HG03175 (cell line): ENCODE data around the gene PIK3R3.

ENCODE experiments used
- ATAC-seq: cut with Tn5 transposase; IDR thresholded peaks from one replicate; pipeline ENCODE4 v1.9.1; 2021; ENCODE audit warnings: mild to moderate bottlenecking, moderate library complexity; ENCODE audit not compliant: unreplicated experiment

The PIK3R3 gene

DNA sequence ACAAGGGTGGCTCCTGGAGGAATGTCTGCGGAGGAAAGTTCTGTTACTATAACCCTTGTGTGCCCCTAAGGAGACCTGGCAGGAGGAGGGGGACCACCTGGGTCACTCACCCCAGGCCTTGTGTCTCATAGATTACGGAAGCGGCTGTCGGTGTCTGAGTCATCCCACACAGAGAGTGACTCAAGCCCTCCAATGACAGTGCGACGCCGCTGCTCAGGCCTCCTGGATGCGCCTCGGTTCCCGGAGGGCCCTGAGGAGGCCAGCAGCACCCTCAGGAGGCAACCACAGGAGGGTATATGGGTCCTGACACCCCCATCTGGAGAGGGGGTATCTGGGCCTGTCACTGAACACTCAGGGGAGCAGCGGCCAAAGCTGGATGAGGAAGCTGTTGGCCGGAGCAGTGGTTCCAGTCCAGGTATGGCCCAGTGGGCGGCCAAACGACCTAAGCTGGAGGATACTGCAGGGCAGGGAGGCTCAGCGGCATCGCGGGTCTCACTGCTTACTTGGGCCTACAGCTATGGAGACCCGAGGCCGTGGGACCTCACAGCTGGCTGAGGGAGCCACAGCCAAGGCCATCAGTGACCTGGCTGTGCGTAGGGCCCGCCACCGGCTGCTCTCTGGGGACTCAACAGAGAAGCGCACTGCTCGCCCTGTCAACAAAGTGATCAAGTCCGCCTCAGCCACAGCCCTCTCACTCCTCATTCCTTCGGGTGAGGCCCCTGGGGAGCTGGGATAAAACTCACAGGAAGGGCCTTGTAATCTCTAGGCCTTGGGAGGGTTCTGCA is 101.4 kb downstream of the PIK3R3 start:
- no peak for ATAC-seq

DNA sequence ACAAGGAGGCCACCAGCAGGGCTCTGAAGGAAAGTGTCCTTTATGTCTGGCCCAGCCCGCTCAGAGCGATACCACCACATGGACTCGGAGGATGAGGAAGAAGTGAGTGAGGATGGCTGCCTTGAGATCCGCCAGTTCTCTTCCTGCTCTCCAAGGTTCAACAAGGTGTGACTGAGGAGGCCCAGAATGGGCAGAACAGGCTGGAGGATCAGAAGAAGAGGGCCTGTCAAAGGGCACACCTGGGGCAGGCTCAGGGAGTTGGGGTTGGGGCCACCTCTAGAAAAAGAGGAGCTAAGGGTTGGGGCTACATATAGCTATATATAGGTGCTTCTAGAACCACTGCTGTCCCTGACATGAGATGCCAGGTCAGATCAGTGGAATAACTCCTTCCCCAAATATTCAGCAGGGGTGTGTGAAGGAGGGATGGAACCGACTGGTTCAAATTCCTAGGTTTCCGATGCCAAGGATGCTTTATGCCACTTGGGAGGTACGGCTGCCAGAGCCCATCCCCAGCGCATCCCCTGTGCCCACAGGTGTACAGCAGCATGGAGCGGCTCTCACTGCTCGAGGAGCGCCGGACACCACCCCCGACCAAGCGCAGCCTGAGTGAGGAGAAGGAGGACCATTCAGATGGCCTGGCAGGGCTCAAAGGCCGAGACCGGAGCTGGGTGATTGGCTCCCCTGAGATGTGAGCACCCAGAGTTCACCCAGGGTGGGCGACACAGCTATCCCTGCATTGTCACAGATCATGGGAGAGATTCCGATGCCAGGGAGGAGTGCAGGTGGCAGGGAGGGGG is 102.2 kb downstream of the PIK3R3 start:
- no peak for ATAC-seq

DNA sequence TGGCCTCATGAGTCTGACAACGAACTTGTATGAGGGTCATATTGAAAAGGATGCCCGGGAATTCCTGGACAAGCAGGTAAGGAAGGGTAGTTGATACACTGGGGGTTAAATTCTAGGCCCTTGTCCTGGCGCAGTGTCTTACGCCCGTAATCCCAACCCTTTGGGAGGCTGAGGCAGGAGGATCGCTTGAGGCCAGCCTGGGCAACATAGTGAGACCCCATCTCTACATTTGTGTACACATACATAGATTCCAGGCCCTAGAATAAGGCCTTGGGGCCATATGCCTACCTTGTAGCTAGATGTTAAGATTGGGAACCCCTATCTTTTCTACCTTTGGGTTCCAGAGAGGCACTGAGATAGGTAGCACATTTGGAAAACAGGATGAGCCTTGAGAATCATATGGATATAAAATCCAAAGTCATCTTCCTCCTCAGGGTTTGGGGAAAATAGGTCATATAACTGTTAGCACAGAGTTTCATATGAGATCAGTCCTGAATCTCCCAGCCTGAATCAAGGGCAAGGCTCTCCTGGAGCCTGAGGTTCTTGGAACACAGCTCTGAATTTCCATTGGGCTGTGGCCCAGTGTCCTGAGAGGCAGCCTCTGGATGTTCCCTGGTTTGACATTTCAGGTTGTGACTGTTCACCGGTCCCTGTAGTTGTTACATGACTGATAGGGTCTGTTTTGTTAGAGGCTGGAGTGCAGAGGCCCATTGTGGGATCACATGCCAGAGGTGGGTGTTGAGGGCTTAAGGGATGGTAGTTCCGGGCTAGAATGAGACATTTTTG is 104.4 kb downstream of the PIK3R3 start:
- ATAC-seq: no peak

DNA sequence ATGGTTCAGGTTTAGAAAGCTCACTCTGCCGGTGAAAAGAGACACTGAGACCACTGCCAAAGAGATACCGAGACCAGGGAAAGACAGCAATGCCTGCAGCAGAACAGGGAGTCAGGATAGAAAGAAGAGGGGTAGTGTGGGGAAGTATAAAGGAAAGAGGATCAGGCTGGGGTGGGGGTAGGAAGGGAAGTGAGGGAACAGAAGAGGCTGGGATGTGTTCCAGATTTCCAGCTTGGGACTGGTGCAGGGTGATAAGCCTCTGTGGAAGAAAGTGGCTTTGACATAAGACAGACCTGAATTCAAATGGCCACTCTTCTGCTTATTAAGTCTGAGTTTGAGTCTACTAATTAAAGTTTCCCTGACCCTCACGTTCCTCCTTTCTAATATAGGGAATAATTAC is 105.9 kb downstream of the PIK3R3 start:
- ATAC-seq: no peak

DNA sequence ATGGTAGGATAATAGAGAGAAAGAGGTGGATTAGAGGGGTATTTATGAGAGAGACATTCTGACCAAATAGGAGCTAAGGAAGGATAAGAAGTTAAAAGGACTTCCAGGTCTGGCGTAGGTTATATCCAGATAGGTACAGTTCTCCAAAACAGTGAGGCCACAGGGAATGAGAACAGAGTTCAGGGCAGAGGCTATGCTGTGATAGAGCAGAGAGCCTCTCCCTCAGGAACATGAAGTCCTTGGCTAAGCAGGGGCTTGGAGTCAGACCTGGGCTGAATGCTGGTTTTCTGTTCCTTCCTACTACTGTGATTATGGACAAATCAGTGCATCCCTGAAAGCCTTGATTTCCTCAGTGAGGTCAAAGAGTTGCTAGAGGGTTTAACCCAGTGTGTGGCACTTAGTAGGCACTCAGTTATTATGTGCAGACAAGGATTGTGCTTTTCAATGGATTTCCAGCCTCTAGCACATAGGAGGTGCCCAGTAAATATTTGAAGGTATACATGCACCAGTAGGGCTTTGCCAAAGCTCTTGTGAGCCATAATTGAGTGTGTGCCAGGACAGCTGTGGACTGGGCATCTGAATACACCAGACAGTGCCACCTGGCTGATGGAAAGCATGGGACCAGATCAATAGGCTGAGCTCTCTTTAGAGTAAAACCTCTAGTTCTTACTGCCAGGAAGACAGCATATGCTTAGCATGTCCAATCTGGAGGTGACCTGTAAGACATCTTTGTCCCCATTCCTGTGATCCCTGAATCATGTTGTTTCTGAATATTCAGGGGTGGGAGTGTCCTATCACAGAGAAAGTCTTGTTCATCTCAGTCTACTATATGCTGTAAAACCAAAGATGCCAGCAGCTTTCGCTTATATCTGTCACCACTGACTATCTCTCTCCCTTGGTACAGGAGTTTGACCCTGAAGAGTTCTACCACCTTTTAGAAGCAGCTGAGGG is 111.1 kb downstream of the PIK3R3 start:
- no peak for ATAC-seq

DNA sequence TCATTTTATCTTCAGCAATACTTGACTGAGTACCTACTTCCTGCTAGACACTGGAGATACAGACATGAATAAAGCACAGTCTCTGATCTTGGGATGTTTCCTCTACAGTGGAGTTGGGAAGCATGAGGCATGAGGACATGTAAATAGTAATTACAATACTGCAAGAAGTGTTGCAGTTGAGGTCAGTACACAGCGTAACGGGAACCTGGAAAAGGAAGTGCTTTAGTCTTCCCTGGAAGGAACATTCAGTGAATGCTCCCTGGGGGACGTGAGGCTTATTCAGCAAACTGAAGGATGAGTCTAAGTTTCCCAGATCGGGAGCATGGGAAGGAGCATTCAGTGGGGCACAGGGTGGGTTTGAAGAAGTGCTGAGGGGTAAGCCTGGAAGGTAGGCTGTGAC is 112.4 kb downstream of the PIK3R3 start:
- ATAC-seq: no peak

DNA sequence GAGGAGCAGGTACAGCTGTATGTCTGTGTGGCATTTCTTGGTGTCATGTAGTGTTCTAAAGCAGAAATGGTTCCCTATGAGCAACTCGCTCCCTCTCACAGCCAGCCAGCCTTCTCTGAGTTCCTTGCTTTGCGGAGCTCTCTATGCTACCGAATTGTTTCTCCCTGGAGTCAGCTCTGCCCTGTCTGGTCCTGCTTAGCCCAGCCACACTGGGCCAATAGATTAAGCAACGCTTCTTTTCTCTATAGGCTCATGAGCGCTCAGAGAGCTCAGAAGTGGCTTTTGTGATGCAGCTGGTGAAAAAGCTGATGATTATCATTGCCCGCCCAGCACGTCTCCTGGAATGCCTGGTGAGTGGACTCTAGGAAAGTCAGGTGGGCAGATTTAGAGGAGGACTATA is 113.1 kb downstream of the PIK3R3 start:
- no peak for ATAC-seq

DNA sequence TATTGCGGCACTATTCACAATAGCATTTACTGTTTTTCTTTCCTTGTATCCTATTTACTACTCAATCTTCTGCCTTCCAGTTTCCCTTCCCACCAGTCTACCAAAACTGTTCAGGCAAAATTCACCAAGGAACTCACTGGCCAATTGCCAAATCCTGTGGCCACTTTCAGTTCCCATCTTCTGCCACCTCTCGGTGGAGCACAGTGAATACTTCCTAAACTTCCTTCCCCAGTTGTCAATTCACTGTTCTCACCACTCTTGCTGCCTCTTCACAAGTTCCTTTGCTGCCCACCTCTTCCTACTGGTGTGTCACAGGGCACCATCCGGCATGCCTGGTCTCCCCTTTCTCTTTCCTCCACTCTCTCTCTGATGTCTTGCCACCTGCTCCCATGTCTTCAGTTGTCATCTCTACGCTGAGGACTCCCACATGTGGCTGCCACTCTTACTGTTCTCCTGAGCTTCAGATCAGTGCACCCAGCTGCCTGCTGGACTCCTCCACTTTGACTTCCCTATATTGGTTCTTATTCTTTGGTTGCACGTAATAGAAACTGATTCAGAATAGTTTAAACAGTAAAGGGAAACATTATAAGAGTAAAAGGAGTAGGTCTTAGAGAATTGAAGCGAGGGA is 114.4 kb downstream of the PIK3R3 start:
- no peak for ATAC-seq

DNA sequence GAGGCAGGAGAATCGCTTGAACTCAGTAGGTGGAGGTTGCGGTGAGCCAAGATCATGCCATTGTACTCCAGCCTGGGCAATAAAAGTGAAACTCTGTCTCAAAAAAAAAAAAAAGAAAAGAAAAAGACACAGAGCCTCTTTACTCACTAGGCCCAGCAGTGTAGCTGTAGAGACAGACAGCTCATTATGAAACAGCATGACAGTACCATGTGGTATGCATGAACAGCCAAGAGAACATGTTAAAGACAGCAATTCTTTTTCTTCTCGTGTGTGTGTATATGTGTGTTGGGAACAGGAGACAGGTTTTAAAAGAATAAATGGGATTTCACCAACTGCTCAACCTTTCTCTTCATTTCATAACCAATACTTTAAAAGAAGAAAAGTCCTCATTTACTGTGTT is 118.8 kb downstream of the PIK3R3 start:
- no peak for ATAC-seq

DNA sequence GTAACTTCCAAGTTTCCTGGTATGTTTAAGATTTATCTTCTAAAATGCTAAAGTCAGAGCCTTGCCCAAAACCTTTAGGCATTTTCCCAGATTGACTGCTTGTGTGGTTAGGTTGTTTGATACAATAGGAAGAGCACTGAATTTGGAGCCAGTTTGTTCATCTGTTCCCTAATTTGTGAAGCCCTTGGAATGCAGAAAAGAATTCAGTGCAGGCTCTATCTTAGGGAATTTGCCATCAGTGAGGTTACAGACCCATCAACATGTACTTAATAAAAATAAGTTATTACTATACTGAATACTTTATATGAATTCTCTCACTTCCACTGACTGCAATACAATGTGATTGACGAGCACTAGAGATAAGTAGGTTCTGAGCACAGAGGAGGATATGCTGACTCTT is 120.2 kb downstream of the PIK3R3 start:
- ATAC-seq: no peak

DNA sequence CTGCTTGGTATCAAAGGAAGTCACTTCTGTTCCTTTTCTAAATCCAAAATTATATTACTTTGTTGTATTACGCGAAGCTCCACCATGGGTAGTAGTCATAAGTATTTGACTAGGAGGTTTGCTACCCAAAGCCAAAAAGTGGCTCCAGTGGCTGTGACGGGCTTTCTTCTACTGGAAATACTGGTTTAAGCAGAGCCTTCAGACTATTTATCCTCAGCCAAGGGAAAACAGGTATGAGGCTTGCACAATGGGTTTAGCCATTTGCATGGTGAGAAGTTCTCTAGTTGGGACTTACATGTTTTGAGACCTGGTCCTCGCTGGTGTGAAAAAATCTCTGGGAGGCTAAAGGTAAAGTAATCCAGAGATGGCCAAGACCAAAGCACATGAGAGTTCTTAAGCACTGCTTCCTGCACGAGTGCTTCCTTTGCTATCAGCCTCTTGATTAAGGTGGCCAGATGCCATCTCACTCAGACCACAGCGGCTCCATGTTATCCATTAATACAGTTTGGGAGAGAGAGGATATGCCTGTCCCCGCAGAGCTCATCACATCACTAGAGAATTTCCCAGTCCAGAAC is 121.2 kb downstream of the PIK3R3 start:
- no peak for ATAC-seq

DNA sequence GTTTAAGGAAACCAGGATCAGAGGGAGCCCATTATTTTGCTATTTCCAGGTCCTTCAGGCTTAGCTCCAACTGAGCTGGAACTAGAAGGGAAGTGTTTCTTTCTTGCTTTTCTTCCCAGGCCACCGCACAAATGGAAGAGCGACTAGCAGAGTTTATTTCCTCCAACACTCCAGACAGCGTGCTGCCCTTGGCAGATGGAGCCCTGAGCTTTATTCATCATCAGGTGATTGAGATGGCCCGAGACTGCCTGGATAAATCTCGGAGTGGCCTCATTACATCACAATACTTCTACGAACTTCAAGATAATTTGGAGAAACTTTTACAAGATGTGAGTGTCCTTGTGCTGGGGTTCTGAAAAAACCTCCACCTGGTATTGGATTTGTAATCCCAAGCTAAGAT is 121.8 kb downstream of the PIK3R3 start:
- ATAC-seq: no peak

DNA sequence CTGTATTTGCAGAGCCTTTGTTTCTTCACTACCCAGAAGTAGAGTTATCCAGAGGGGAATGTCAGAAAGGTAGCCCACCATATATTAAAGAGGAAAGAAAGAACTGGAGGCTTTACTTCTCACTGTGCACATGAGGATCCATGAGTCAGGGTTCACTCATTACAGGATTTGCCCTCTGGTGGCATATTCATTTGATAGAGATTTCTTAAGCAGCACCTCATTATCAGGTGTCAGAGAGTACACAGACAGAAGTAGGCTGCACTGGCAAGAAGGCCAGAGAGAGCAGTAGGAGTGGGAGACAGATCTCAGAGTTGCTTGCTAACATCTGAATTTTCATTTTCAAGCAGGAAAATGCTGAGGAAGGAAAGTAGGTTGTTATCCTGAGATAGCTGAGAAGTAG is 123.8 kb downstream of the PIK3R3 start:
- ATAC-seq: no peak

DNA sequence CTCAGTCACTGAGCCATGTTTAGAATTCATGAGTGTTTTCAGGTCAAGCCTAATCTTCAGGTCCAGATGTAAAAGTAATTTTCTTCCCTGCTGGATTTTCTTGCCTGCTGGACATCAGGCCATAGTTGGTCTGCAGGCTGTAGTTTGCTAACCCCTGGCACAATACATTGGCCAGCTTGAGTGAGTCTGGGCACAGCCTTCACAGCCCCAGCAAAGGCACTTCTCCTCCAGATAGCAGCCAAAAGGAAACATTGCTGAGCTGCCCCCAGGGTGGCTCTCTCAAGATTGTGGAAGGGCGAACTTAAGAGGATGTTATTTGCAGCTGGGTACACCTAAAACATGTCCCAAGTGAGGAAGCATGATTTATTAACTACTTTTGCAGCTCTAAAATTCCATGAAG is 126.8 kb downstream of the PIK3R3 start:
- ATAC-seq: no peak

DNA sequence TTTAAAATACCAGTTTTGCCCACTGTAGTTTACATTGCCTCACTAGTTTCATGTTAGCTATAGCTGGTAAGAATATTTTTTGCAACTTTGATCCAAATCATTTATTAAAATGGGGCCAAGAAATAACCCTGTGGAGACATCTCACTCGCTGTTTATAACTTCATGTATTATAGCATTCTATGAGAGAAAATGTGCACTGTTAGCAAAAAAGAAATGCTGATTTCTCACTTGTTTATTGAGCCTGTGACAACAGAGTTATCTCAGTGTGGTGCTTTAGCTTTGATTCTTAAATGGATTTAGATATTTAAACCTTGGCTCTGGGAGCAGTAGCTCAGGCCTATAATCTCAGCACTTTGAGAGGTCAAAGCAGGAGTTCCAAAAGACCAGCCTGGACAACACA is 127.9 kb downstream of the PIK3R3 start:
- no peak for ATAC-seq

DNA sequence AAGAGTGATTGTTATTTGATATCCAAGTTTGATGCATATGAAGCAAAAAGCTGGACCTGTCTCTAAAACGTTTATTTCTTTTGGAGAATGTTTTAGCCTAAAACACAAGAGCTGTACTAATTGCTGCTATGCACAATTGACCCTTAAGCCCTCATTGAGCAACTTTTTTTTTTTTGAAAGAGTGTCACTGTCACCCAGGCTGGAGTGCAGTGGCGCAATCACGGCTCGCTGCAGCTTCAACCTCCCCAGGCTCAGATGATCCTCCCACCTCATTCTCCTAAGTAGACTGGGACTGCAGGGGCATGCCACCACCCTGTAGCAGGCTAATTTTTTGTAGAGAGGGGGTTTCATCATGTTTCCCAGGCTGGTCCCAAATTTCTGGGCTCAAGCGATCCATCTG is 129.1 kb downstream of the PIK3R3 start:
- no peak for ATAC-seq

DNA sequence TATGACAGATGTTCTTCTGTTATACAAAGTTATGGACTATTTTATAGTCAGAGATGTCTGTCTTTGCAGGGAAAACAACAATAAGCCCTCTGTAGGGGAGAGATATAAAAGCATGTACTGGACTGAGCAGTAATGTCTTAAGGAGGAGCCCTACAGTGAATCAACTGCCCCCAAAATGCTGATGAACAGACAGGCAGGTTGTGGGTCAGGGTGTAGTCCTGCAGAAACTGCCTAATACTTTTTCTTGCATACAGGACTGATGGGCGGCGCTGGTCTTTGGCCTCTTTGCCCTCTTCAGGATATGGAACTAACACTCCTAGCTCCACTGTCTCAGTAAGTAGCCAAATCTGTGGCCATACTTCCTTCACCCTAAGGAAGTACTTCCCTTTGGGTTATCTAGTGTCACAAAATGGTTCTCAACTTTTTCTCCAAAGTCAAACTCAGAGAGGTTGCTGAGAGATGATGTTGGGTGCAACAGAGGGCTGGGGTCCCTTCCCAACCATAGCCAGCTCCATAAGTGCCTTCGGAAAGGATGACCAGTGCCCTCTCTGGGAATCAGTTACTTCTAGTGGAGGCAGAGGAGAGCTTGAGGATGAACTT is 129.8 kb downstream of the PIK3R3 start:
- ATAC-seq: no peak

DNA sequence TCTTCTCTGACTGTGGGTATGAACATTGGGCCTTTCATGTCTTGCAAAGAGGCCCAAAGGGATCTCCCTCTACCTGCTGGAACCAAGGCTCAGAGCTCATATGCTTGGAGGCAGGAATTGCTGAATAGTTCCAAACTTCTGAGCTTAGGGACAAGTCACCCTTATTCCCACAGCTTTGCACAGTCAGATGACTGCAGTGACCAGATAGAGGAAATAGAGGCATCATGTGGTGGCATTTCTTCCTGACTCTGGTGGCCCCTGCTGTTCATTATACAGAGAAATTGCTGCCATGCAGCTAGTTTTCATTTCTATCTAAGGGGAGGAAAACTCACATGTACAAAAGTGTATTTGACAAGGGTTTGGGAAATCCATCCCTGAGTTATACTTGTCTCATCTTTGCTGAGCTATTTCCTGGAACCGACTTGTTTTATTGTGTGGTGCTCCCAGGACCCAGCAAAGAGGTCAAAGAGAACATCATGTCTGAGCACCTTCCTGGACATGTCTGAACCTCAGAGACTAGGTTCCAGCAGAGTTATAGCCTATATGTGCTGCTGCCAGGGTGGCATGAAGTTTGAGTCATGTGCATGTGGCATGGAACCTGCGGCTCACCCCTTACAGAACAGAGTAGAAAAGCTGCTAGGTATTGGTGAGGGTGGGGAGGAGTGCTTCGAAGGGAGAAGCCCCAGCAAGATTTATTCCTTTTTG is 131.2 kb downstream of the PIK3R3 start:
- ATAC-seq: no peak

DNA sequence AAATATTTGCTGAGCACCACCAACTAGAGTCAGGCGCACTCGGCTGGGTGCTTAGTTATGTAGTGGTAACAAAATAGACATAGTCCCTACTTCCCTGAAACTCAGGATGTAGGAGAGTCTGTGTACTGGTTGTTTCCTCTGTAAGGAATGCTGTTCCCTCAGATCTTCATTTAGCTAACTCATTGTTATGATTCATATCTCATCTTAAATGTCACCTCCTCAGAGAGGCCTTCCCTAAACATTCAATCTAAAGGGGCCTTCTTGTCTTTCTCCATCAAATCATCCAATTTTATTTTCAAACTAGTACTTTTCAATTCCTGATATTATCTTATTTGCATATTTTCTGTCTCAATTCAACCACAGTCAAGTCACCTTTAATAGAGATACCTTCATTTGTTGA is 132.9 kb downstream of the PIK3R3 start:
- no peak for ATAC-seq
